GM12864 (cell line): ENCODE data around the gene ANK3.

Experiments used
- DNase-seq: peaks from one replicate; pipeline ENCODE4 v3.0.0-alpha.2; 2011; ENCODE audit warnings: low read depth
- H3K4me3 ChIP-seq: 2 replicates; pipeline ENCODE4 v1.5.1; 2011; ENCODE audit warnings: mild to moderate bottlenecking, low read depth, low read length, control low read depth
- TF ChIP-seq, protein P1 (sequence below): IDR thresholded peaks from 2 replicates; pipeline ENCODE4 v1.5.1; 2011; ENCODE audit warnings: low read depth, mild to moderate bottlenecking, moderate library complexity, low read length, control low read depth, inconsistent platforms; ENCODE audit errors: missing control alignments

The ANK3 gene

DNA sequence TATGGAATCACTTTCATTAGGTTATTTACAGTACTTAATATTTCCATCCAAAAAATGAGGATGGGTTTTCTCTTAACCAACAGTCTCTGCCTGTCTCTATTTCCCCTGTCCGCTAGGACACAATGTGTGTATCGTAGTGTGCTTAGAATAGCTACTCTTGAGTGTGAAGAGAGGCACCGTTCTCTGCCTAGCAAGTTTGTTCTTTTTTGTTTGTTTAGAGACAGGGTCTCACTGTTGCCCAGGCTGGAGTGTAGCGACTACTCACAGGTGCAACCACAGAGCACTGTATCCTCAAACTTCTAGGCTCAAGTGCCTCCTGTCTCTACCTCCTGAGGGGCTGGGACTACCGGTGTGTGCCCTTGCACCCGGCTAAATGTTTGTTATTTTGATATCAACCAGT is 121.9 kb downstream of the ANK3 start:
- TF ChIP-seq, protein P1, sequence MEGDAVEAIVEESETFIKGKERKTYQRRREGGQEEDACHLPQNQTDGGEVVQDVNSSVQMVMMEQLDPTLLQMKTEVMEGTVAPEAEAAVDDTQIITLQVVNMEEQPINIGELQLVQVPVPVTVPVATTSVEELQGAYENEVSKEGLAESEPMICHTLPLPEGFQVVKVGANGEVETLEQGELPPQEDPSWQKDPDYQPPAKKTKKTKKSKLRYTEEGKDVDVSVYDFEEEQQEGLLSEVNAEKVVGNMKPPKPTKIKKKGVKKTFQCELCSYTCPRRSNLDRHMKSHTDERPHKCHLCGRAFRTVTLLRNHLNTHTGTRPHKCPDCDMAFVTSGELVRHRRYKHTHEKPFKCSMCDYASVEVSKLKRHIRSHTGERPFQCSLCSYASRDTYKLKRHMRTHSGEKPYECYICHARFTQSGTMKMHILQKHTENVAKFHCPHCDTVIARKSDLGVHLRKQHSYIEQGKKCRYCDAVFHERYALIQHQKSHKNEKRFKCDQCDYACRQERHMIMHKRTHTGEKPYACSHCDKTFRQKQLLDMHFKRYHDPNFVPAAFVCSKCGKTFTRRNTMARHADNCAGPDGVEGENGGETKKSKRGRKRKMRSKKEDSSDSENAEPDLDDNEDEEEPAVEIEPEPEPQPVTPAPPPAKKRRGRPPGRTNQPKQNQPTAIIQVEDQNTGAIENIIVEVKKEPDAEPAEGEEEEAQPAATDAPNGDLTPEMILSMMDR = no peak
- no peak for DNase-seq
- no peak overlapping the region for H3K4me3 ChIP-seq

GRCh38 chr10:60266513-60266912 is 123.2 kb downstream of the ANK3 start:
- DNase-seq = no peak
- H3K4me3 ChIP-seq = no peak overlapping the region
- TF ChIP-seq, protein P1 = no peak

DNA sequence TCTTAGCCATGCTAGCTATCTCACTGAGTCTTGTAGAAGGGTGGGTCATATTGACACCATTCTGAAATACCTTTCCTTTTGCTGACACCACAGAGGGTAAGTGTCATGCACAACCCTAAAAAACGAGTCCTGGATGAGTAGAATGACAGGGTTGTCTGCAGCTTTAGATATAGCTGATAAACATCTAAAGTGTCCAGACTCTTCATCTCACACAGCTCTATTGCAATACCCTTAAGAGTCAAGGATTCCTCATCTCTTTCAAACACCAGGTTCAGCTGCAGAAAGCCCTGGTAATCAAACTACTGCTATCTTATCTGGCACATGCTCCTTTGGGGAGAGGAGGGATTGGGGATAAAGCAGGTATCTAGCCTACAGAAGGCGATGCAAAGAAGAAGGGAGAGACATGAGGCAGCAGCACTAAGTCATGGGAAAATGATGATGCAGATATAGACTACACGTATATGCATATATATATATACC is 127.0 kb downstream of the ANK3 start:
- no peak overlapping the region for H3K4me3 ChIP-seq
- TF ChIP-seq, protein P1 = no peak
- no peak for DNase-seq

GRCh38 chr10:60260321-60260720 is 129.4 kb downstream of the ANK3 start:
- H3K4me3 ChIP-seq = no peak overlapping the region
- TF ChIP-seq, protein P1 = no peak
- no peak for DNase-seq

DNA sequence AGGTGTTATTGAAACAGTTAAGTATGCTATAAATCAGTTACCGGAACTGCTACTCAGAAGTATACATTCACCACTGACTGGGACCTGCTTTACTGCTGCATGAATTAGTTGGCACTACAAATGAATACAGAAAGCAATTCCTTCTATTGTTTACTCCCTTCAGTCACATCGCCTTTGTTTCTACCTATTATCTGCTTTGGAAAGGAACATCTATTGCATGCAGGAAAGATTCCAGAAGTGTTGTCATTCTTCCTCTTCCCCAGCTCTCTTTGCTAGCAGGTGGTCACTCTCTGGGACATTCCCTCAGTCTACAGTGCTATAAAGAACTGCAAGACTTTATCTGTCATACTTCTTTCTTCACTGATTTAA is 131.3 kb downstream of the ANK3 start:
- TF ChIP-seq, protein P1 = no peak
- no peak for DNase-seq
- no peak overlapping the region for H3K4me3 ChIP-seq

- H3K4me3 ChIP-seq = no peak overlapping the region
- DNase-seq = no peak
Measured at GRCh38 chr10:60257767-60258428, 131.8 kb downstream of the ANK3 start.

More at GRCh38 chr10:60257767-60258428, 131.8 kb downstream of the ANK3 start:
- TF ChIP-seq, protein P1 = no peak
